HCT116 (cell line): ENCODE measurements around the gene ASIC5. TPM values are rescaled to one million over a fixed set of nuclear protein-coding genes. Genes with fewer than 3 reads are reported as not detected.

Source experiments
- ATAC-seq: fragments of 200-7000 bp; cut with Tn5 transposase; 2 replicates; pipeline ENCODE4 v1.9.1; 2020; ENCODE audit warnings: mild to moderate bottlenecking, moderate library complexity
- BruUV-seq: library from RNA; stranded (reverse); fragments of 400-500 nt; replicated peaks from 2 replicates; lab custom pipeline; 2021; lab: Mats Ljungman, UMichigan
- CTCF ChIA-PET: fragments of 300-600 bp; sonication (Branson Sonifier 250); formaldehyde crosslinking; loops from one replicate; lab custom pipeline; 2021; ENCODE audit warnings: antibody characterized with exemption; lab: Charles Lee
- POLR2A ChIA-PET: fragments of 300-600, 350-600 bp; sonication (Branson Sonifier 250); formaldehyde crosslinking; loops from one replicate; lab custom pipeline; 2021; ENCODE audit warnings: antibody characterized with exemption; lab: Charles Lee
- RAD21 ChIA-PET, 2 experiments: fragments of 300-600 bp; sonication (Branson Sonifier 250); formaldehyde crosslinking; loops; one replicate each; lab custom pipeline; 2023; ENCODE audit warnings: low total read pairs in 2 of 2; ENCODE audit not compliant: uncharacterized antibody in 2 of 2, unreplicated experiment in 2 of 2, low non-redundant PET in 1 of 2; lab: Charles Lee
- DNase-seq: peaks from one replicate; pipeline ENCODE4 v3.0.0-alpha.2; 2010; ENCODE audit warnings: low read depth, low spot score
- H2AFZ ChIP-seq: fragments of 200-600 bp; shearing (Covaris generic), sonication (generic); 2 replicates; pipeline ENCODE4 v1.6.1; 2017; ENCODE audit warnings: low read depth, mixed run types, mixed read lengths, antibody characterized with exemption, low read length; ENCODE audit not compliant: poor library complexity, severe bottlenecking
- H3K27ac ChIP-seq: 2 replicates; pipeline ENCODE4 v1.5.1; 2012; ENCODE audit warnings: low read depth, low read length
- H3K27me3 ChIP-seq: fragments of 200-600 bp; sonication (generic); 2 replicates; pipeline ENCODE4 v1.6.1; 2016; ENCODE audit warnings: mixed run types, low read length, mixed read lengths; ENCODE audit not compliant: insufficient read depth
- H3K36me3 ChIP-seq, 2 experiments: fragments of 200-500 bp in 1 of 2; fragments of 200-600 bp in 1 of 2; sonication (Bioruptor generic) in 1 of 2; sonication (generic) in 1 of 2; 2 replicates each; pipeline versions ENCODE4 v1.5.1 to v1.6.1; 2014 to 2016; ENCODE audit warnings: low read length in 2 of 2, inconsistent platforms in 1 of 2, mixed read lengths in 1 of 2, mixed run types in 1 of 2; ENCODE audit not compliant: insufficient read depth in 2 of 2, control insufficient read depth in 1 of 2
- H3K4me1 ChIP-seq, 2 experiments: fragments of 200-600 bp in 1 of 2; sonication (generic) in 1 of 2; 2 replicates each; pipeline versions ENCODE4 v1.5.1 to v1.6.1; 2012 to 2017; ENCODE audit warnings: low read length in 2 of 2, inconsistent platforms in 1 of 2, mild to moderate bottlenecking in 1 of 2, mixed read lengths in 1 of 2, mixed run types in 1 of 2, moderate library complexity in 1 of 2; ENCODE audit not compliant: insufficient read depth in 2 of 2, control insufficient read depth in 1 of 2
- H3K4me2 ChIP-seq: fragments of 200-600 bp; sonication (generic); 2 replicates; pipeline ENCODE4 v1.6.1; 2017; ENCODE audit warnings: mixed run types, low read length, mixed read lengths
- H3K4me3 ChIP-seq, 2 experiments: fragments of 200-600 bp in 1 of 2; sonication (generic) in 1 of 2; replicated peaks in 1 of 2; 2 replicates each; pipeline ENCODE4 v1.5.1; 2011 to 2016; ENCODE audit warnings: low read length in 2 of 2, control low read depth in 1 of 2, low read depth in 1 of 2, mild to moderate bottlenecking in 1 of 2, mixed read lengths in 1 of 2, mixed run types in 1 of 2
- H3K79me2 ChIP-seq: fragments of 200-600 bp; sonication (generic); 2 replicates; pipeline ENCODE4 v1.6.1; 2017; ENCODE audit warnings: mild to moderate bottlenecking, mixed run types, low read length, moderate library complexity, mixed read lengths; ENCODE audit not compliant: insufficient read depth
- H3K9ac ChIP-seq: fragments of 200-600 bp; sonication (generic); 2 replicates; pipeline ENCODE4 v1.6.1; 2016; ENCODE audit warnings: low read length, mixed read lengths
- H3K9me2 ChIP-seq: fragments of 200-600 bp; sonication (generic), shearing (Covaris generic); 2 replicates; pipeline ENCODE4 v1.6.1; 2017; ENCODE audit warnings: mixed run types, mild to moderate bottlenecking, moderate library complexity; ENCODE audit not compliant: insufficient read depth
- H3K9me3 ChIP-seq, 2 experiments: fragments of 200-500 bp in 1 of 2; fragments of 200-600 bp in 1 of 2; sonication (Bioruptor generic) in 1 of 2; sonication (generic) in 1 of 2; 2 replicates each; pipeline ENCODE4 v1.6.1; 2014 to 2017; ENCODE audit warnings: low read length in 2 of 2, mixed read lengths in 2 of 2, inconsistent platforms in 1 of 2, low read depth in 1 of 2, mild to moderate bottlenecking in 1 of 2, mixed run types in 1 of 2, moderate library complexity in 1 of 2; ENCODE audit not compliant: control insufficient read depth in 1 of 2, insufficient read depth in 1 of 2
- H4K20me1 ChIP-seq: fragments of 200-600 bp; sonication (generic), shearing (Covaris generic); 2 replicates; pipeline ENCODE4 v1.6.1; 2017; ENCODE audit warnings: mixed run types, mild to moderate bottlenecking, moderate library complexity; ENCODE audit not compliant: insufficient read depth
- ATF3 ChIP-seq: IDR thresholded peaks from 2 replicates; pipeline ENCODE4 v1.6.1; 2012
- CBX3 ChIP-seq: IDR thresholded peaks from 2 replicates; pipeline ENCODE4 v1.6.1; 2012; ENCODE audit warnings: low read depth
- CEBPB ChIP-seq: IDR thresholded peaks from 2 replicates; pipeline ENCODE4 v1.6.1; 2012; ENCODE audit warnings: low read depth
- CTCF ChIP-seq, 3 experiments: fragments of 200-600 bp in 1 of 3; sonication (generic) in 1 of 3; IDR thresholded peaks in 2 of 3; conservative IDR thresholded peaks in 1 of 3; 2 replicates each; pipeline ENCODE4 v1.5.1; 2012 to 2017; ENCODE audit warnings: low read depth in 2 of 3, low read length in 2 of 3, antibody characterized with exemption in 1 of 3, borderline replicate concordance in 1 of 3, control low read depth in 1 of 3, mild to moderate bottlenecking in 1 of 3, mixed read lengths in 1 of 3, mixed run types in 1 of 3, moderate library complexity in 1 of 3; ENCODE audit not compliant: insufficient read depth in 1 of 3
- ELF1 ChIP-seq: IDR thresholded peaks from 2 replicates; pipeline ENCODE4 v1.6.1; 2012; ENCODE audit warnings: low read depth, borderline replicate concordance
- EZH2 ChIP-seq: fragments of 200-600 bp; sonication (generic); IDR thresholded peaks from 2 replicates; pipeline ENCODE4 v1.6.1; 2017; ENCODE audit warnings: antibody characterized with exemption, mixed run types
- EZH2phosphoT487 ChIP-seq: fragments of 200-600 bp; IDR thresholded peaks from 2 replicates; pipeline ENCODE4 v1.6.1; 2018; ENCODE audit warnings: antibody characterized with exemption, borderline replicate concordance
- FOSL1 ChIP-seq: IDR thresholded peaks from 2 replicates; pipeline ENCODE4 v1.6.1; 2012; ENCODE audit warnings: low read depth
- JUND ChIP-seq: IDR thresholded peaks from 2 replicates; pipeline ENCODE4 v1.6.1; 2012
- MAX ChIP-seq: IDR thresholded peaks from 2 replicates; pipeline ENCODE4 v1.6.1; 2012
- POLR2A ChIP-seq: IDR thresholded peaks from 2 replicates; pipeline ENCODE4 v1.7.0; 2011; ENCODE audit warnings: borderline replicate concordance; ENCODE audit not compliant: insufficient read depth, insufficient read length; ENCODE audit errors: extremely low read depth
- RAD21 ChIP-seq: IDR thresholded peaks from 2 replicates; pipeline ENCODE4 v1.6.1; 2012; ENCODE audit warnings: low read depth, mild to moderate bottlenecking
- REST ChIP-seq: IDR thresholded peaks from 2 replicates; pipeline ENCODE4 v1.6.1; 2012; ENCODE audit warnings: low read depth
- SP1 ChIP-seq: IDR thresholded peaks from 2 replicates; pipeline ENCODE4 v1.6.1; 2012; ENCODE audit warnings: low read depth
- SRF ChIP-seq: IDR thresholded peaks from 2 replicates; pipeline ENCODE4 v1.6.1; 2012; ENCODE audit warnings: low read depth
- TCF7L2 ChIP-seq: IDR thresholded peaks from 2 replicates; pipeline ENCODE4 v1.7.0; 2011; ENCODE audit warnings: borderline replicate concordance, inconsistent platforms; ENCODE audit not compliant: insufficient read depth, insufficient read length; ENCODE audit errors: extremely low read depth
- YY1 ChIP-seq: IDR thresholded peaks from 2 replicates; pipeline ENCODE4 v1.6.1; 2011; ENCODE audit warnings: low read length, low read depth, moderate library complexity, mild to moderate bottlenecking; ENCODE audit not compliant: insufficient replicate concordance; ENCODE audit errors: extremely low read depth
- ZFX ChIP-seq: fragments of 450-650 bp; IDR thresholded peaks from 2 replicates; pipeline ENCODE4 v1.6.1; 2017
- ZNF274 ChIP-seq: fragments of 200-500 bp; sonication (Bioruptor generic); IDR thresholded peaks from 2 replicates; pipeline ENCODE4 v1.6.1; 2014; ENCODE audit warnings: mild to moderate bottlenecking, low read depth, low read length, inconsistent platforms
- intact Hi-C: fragments of 100-400 bp; cut with micrococcal nuclease; formaldehyde crosslinking; loops from 2 replicates; pipeline ENCODE4 v1.10.0; 2022
- total RNA-seq: library from RNA; stranded (reverse); gene quantifications from one replicate; pipeline ENCODE4 v1.2.1, GENCODE V29; 2021; ENCODE audit not compliant: unreplicated experiment

ASIC5 gene
- total RNA-seq, 1 experiment from 2014 or later = not detected

GRCh38 chr4:155879767-155880166 lies 13.7 kb upstream of the ASIC5 start:
- Histone ChIP-seq H3K4me3 (no peak overlapping the region), H3K9me2 (no peaks in the 10 kb centered on the region), H3K79me2 (no peaks in the 10 kb centered on the region), H3K36me3 (no peaks in the 10 kb centered on the region), H3K27ac (no peak overlapping the region)
- TF ChIP-seq ELF1 (no peak), JUND (no peak), TCF7L2 (no peak), CTCF (IDR thresholded peaks at IDR 0.05 in 2 of 3, conservative IDR thresholded peaks at IDR 0.05 in 1 of 3; ENCODE audit: borderline replicate concordance in 1 of 3, insufficient read depth in 1 of 3, low read depth in 2 of 3, low read length in 2 of 3) (no peak), FOSL1 (no peak), CEBPB (no peak), REST (no peak), EZH2phosphoT487 (no peak), YY1 (no peak), CBX3 (no peak), POLR2A (no peak), MAX (no peak), ZNF274 (no peak), RAD21 (no peak), EZH2 (no peak), ZFX (no peak), SRF (no peak), ATF3 (no peak), SP1 (no peak)
- TF ChIP-seq, all 23 proteins: peak for 0
- POLR2A ChIA-PET = no interaction called here
- DNase-seq = no peak
- CTCF ChIA-PET = no interaction called here
- no TSS peak for BruUV-seq
- Histone ChIP-seq H3K4me1 (no peaks in the 10 kb centered on the region), H2AFZ (no peak overlapping the region), H3K27me3 (no peaks in the 10 kb centered on the region), H3K9ac (no peak overlapping the region), H3K9me3 (no peaks in the 10 kb centered on the region), H3K4me2 (no peak overlapping the region), H4K20me1 (no peaks in the 10 kb centered on the region)
- no peak for ATAC-seq
- intact Hi-C loops = no loop called here
- RAD21 ChIA-PET = no interaction called here
